Suprapubic skin (tissue), 4 donors: ENCODE data around the gene TDRD10. TPM values are rescaled to one million over a fixed set of nuclear protein-coding genes. Genes with fewer than 3 reads are reported as not detected.

Source experiments
- DNase-seq, 2 donors: peaks; one replicate each; pipeline ENCODE4 v3.0.0-alpha.2; 2019; ENCODE audit warnings: low spot score in 2 of 2
- H3K27ac ChIP-seq: fragments of 200-600 bp; sonication (generic); one replicate; pipeline ENCODE4 v1.5.1; 2019
- H3K27me3 ChIP-seq: fragments of 200-600 bp; sonication (generic); one replicate; pipeline ENCODE4 v1.5.1; 2019
- H3K36me3 ChIP-seq: fragments of 200-600 bp; sonication (generic); one replicate; pipeline ENCODE4 v1.5.1; 2019
- H3K4me1 ChIP-seq: fragments of 200-600 bp; sonication (generic); one replicate; pipeline ENCODE4 v1.5.1; 2019
- H3K4me3 ChIP-seq: fragments of 200-600 bp; sonication (generic); one replicate; pipeline ENCODE4 v1.5.1; 2019; ENCODE audit warnings: mild to moderate bottlenecking
- H3K9me3 ChIP-seq: fragments of 200-600 bp; sonication (generic); one replicate; pipeline ENCODE4 v1.5.1; 2019
- EP300 ChIP-seq: sonication (generic); formaldehyde crosslinking; IDR thresholded peaks from one replicate; pipeline ENCODE4 v1.6.1; 2017; ENCODE audit warnings: antibody characterized with exemption
- POLR2A ChIP-seq, 2 donors: fragments of 450-650 bp; IDR thresholded peaks; one replicate each; pipeline ENCODE4 v1.6.1; 2017; ENCODE audit warnings: antibody characterized with exemption in 2 of 2, mild to moderate bottlenecking in 2 of 2, moderate library complexity in 2 of 2
- POLR2AphosphoS5 ChIP-seq, 3 donors: sonication (generic); formaldehyde crosslinking; IDR thresholded peaks; one replicate each; pipeline ENCODE4 v1.6.1; 2017; ENCODE audit warnings: antibody characterized with exemption in 3 of 3
- WGBS: methylation state at CpG from one replicate; pipeline ENCODE4 v1.1.5; 2018; 5-methylcytosine and 5-hydroxymethylcytosine counted together
- total RNA-seq, 4 donors: library from RNA; depleted of rRNA; stranded (reverse); fragments of >200 nt; gene quantifications; one replicate each; pipeline ENCODE4 v1.1.0, GENCODE V29; 2016
- TF ChIP-seq, protein P1 (sequence below), 2 donors: fragments of 200-600 bp in 1 of 2; fragments of 450-650 bp in 1 of 2; sonication (generic) in 1 of 2; IDR thresholded peaks; one replicate each; pipeline ENCODE4 v1.5.1; 2016 to 2019; ENCODE audit warnings: antibody characterized with exemption in 2 of 2, mild to moderate bottlenecking in 1 of 2, moderate library complexity in 1 of 2

The TDRD10 gene
- total RNA-seq, 4 donors from 2014 or later: 0.72 to 2.6 (median 2.0) TPM

DNA sequence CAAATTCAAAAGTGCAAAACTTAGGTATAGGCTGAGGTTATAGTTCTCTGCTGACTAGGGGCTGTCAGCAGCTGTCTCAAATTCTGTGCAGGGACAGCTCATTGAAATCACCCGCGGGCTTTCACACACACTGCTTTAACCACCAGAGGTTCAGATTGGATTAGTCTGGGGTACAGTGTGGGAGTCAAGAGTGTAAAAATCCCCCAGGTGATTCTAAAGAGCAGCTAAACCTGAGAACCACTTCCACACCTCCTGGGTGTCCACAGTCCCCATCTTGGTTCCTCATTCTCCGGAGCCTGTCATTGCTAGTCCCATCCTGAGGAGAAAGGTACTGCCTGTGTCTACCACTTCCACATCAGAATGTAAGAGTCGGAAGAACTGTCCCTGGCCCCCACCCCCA is 9.9 kb upstream of the TDRD10 start:
- H3K4me3 ChIP-seq: no peak overlapping the region
- no peak for DNase-seq
- TF ChIP-seq POLR2AphosphoS5 (IDR thresholded peaks at IDR 0.05): no peak
- no peak for TF ChIP-seq POLR2A (IDR thresholded peaks at IDR 0.05)
- TF ChIP-seq, protein P1, sequence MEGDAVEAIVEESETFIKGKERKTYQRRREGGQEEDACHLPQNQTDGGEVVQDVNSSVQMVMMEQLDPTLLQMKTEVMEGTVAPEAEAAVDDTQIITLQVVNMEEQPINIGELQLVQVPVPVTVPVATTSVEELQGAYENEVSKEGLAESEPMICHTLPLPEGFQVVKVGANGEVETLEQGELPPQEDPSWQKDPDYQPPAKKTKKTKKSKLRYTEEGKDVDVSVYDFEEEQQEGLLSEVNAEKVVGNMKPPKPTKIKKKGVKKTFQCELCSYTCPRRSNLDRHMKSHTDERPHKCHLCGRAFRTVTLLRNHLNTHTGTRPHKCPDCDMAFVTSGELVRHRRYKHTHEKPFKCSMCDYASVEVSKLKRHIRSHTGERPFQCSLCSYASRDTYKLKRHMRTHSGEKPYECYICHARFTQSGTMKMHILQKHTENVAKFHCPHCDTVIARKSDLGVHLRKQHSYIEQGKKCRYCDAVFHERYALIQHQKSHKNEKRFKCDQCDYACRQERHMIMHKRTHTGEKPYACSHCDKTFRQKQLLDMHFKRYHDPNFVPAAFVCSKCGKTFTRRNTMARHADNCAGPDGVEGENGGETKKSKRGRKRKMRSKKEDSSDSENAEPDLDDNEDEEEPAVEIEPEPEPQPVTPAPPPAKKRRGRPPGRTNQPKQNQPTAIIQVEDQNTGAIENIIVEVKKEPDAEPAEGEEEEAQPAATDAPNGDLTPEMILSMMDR (IDR thresholded peaks at IDR 0.05): no peak
- TF ChIP-seq EP300: no peak
- H3K4me1 ChIP-seq: peaks cover 9% of the 10 kb centered on the region
- H3K9me3 ChIP-seq: no peaks in the 10 kb centered on the region
- 84% methylated on average over 4 of the region's 4 CpGs for WGBS
- peaks cover 5% of the 10 kb centered on the region for H3K27me3 ChIP-seq
- H3K27ac ChIP-seq: no peak overlapping the region
- H3K36me3 ChIP-seq: peaks cover 10% of the 10 kb centered on the region

DNA sequence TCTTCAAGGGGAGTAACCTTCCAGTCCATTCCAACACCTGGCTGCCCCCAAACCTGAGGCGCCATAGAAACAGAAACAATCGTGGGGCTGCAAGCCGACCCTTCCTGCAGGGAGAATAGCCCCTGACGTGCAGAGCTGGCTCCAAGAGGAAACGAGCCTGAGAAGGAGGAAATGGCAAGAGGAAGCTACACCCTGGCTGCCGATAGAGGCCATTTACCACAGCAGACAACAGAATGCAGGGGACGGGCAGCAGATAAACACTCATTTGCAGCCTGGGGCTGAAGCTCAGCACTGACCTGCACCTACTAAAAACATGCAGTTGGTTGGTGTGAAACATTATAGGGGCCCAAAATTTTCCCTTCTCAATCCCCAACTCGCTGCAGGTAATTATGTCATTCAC is 8.7 kb upstream of the TDRD10 start:
- peaks cover 5% of the 10 kb centered on the region for H3K36me3 ChIP-seq
- no peaks in the 10 kb centered on the region for H3K9me3 ChIP-seq
- H3K4me3 ChIP-seq: no peak overlapping the region
- no peak overlapping the region for H3K27ac ChIP-seq
- peaks cover 15% of the 10 kb centered on the region for H3K4me1 ChIP-seq
- H3K27me3 ChIP-seq: peaks cover 5% of the 10 kb centered on the region
- WGBS: 58% methylated on average over 8 of the region's 8 CpGs
- no peak for TF ChIP-seq POLR2AphosphoS5 (IDR thresholded peaks at IDR 0.05)
- TF ChIP-seq, protein P1 (IDR thresholded peaks at IDR 0.05): no peak
- no peak for TF ChIP-seq EP300
- no peak for DNase-seq

DNA sequence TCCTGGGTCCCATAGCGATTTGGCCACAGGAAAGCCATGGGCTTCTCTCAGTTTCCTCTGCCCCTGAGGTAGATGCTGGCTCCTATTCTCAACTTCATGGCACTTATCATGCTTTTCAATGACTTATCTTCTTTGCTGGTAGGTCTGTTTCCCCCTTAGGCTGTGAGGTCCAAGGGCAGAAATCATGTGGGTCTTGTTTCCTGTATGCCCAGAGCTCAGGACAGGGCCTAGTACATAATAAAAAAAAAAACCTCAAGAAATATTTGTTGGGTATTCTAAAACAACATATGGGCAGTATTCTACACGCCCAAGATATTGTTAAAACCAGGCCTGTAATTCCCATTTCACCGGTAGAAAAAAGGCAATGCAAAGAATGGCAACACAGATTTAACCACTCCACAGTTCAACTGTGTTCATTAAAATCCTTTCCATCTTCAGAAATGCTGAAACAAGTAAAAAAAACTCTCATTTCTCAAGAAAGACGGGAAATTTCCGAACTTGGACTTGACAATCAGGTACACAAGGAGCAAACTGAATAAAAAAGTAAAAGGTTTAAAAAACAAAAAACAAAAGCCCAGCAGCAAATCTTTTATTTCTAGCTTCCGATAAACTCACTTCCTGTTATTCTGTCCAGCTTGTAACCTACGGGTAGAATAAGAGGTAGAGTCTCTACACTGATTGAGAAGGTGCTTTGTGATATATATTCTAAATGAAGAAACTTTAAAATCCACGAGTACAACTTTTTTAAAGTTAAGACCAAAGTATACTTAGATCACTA is 6.3 kb upstream of the TDRD10 start:
- peaks cover 21% of the 10 kb centered on the region for H3K27me3 ChIP-seq
- no peak overlapping the region for H3K27ac ChIP-seq
- WGBS: 71% methylated on average over 8 of the region's 8 CpGs
- no peak overlapping the region for H3K4me3 ChIP-seq
- TF ChIP-seq POLR2AphosphoS5 (IDR thresholded peaks at IDR 0.05) (no peak), EP300 (no peak), POLR2A (IDR thresholded peaks at IDR 0.05) (no peak)
- TF ChIP-seq, protein P1 (IDR thresholded peaks at IDR 0.05): no peak
- H3K9me3 ChIP-seq: no peaks in the 10 kb centered on the region
- H3K36me3 ChIP-seq: no peaks in the 10 kb centered on the region
- no peak for DNase-seq
- peaks cover 18% of the 10 kb centered on the region for H3K4me1 ChIP-seq

DNA sequence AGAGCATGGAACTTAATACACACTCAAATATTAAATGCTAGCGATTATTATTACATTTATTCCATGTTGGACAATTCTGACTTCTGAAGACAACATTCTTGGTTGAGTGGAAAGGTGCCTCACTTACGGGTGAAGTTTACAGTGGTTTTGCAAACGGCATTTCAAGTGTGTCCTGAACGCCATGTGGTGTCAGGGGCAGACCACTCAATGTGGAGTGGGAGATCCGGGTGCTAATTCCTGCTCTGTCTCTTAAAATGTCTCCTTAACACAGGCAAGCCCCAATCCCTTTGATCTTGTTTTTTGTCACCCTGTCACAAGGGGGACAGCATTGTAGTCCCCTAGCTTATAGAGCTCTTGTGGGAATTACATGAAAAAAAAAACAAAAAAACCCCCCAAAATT is 5.6 kb upstream of the TDRD10 start:
- H3K4me1 ChIP-seq: peaks cover 25% of the 10 kb centered on the region
- 85% methylated on average over 5 of the region's 5 CpGs for WGBS
- DNase-seq: no peak
- H3K27ac ChIP-seq: no peak overlapping the region
- no peak overlapping the region for H3K4me3 ChIP-seq
- H3K27me3 ChIP-seq: peaks cover 24% of the 10 kb centered on the region
- no peaks in the 10 kb centered on the region for H3K36me3 ChIP-seq
- TF ChIP-seq, protein P1 (IDR thresholded peaks at IDR 0.05): no peak
- TF ChIP-seq POLR2AphosphoS5 (IDR thresholded peaks at IDR 0.05) (no peak), EP300 (no peak), POLR2A (IDR thresholded peaks at IDR 0.05) (no peak)
- no peaks in the 10 kb centered on the region for H3K9me3 ChIP-seq

DNA sequence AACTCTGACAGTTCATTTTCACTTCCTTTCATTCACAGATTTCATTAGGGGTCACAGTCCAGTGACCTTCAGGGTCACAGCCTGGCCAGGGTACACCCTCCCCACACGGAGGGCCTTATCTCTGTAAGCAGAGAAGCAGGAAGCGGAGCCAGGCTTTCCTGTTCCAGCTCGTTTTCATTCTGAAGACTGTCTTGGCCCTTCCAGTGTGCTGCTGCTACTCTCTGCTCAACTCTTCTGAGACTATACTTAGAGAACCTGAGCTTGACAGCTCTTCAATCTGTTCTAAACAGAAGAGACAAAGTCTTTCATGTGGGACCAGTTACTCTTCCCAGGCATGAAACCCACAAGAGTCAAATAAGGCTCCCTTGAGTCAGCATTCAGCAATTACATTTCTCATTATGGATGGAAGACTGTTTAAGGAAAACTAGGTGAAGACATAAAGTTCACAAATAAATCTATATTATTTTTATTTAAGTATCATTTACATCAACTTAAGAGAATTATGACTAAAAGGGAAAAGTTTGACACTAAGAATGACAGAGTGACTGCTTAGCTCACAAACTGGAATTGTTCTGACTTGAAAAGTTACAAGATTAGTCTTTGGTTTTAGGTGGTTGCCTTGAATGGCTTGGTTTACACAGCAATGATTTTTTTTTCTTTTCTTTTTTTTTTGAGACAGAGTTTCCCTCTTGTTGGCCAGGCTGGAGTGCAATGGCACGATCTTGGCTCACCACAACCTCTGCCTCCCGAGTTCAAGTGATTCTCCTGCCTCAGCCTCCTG is 4.8 kb upstream of the TDRD10 start:
- no peak for DNase-seq
- H3K9me3 ChIP-seq: no peaks in the 10 kb centered on the region
- H3K27ac ChIP-seq: no peak overlapping the region
- peaks cover 30% of the 10 kb centered on the region for H3K4me1 ChIP-seq
- peaks cover 30% of the 10 kb centered on the region for H3K27me3 ChIP-seq
- TF ChIP-seq EP300 (no peak), POLR2AphosphoS5 (IDR thresholded peaks at IDR 0.05) (no peak), POLR2A (IDR thresholded peaks at IDR 0.05) (no peak)
- TF ChIP-seq, protein P1 (IDR thresholded peaks at IDR 0.05): no peak
- no peak overlapping the region for H3K4me3 ChIP-seq
- WGBS: 28% methylated on average over 5 of the region's 5 CpGs
- no peaks in the 10 kb centered on the region for H3K36me3 ChIP-seq
